Panc1 (cell line): Measurements from ENCODE around the gene TREML4. TPM values are rescaled to one million over a fixed set of nuclear protein-coding genes. Genes with fewer than 3 reads are reported as not detected.

ENCODE experiments used
- ATAC-seq: fragments of 200-7000 bp; cut with Tn5 transposase; 2 replicates; pipeline ENCODE4 v1.9.1; 2020; ENCODE audit warnings: mild to moderate bottlenecking, moderate library complexity
- BruUV-seq: library from RNA; stranded (reverse); fragments of 400-500 nt; replicated peaks from 2 replicates; lab custom pipeline; 2021; lab: Mats Ljungman, UMichigan
- CTCF ChIA-PET: fragments of 300-600 bp; sonication (Branson Sonifier 250); formaldehyde crosslinking; loops from one replicate; lab custom pipeline; 2022; ENCODE audit warnings: antibody characterized with exemption; lab: Charles Lee
- POLR2A ChIA-PET: fragments of 300-600 bp; sonication (Branson Sonifier 250); formaldehyde crosslinking; loops from one replicate; lab custom pipeline; 2022; ENCODE audit warnings: antibody characterized with exemption; lab: Charles Lee
- DNase-seq: peaks from one replicate; pipeline ENCODE4 v3.0.0-alpha.2; 2010; ENCODE audit warnings: low read depth, low spot score
- H3K27ac ChIP-seq: 2 replicates; pipeline ENCODE4 v1.5.1; 2011; ENCODE audit warnings: mild to moderate bottlenecking, low read length, inconsistent platforms
- H3K27me3 ChIP-seq: fragments of 200-500 bp; sonication (Bioruptor generic); 2 replicates; pipeline ENCODE4 v1.6.0; 2014; ENCODE audit warnings: low read length, inconsistent platforms; ENCODE audit not compliant: control insufficient read depth, insufficient read depth
- H3K36me3 ChIP-seq: fragments of 200-500 bp; sonication (Bioruptor generic); 2 replicates; pipeline ENCODE4 v1.5.1; 2014; ENCODE audit warnings: inconsistent platforms, mild to moderate bottlenecking, low read length, moderate library complexity; ENCODE audit not compliant: control insufficient read depth, insufficient read depth
- H3K4me1 ChIP-seq: 2 replicates; pipeline ENCODE4 v1.5.1; 2011; ENCODE audit warnings: inconsistent platforms, mild to moderate bottlenecking, low read length, moderate library complexity; ENCODE audit not compliant: control insufficient read depth, insufficient read depth
- H3K4me3 ChIP-seq, 2 experiments: 2 replicates each; pipeline ENCODE4 v1.5.1; 2011 to 2012; ENCODE audit warnings: low read depth in 2 of 2, low read length in 2 of 2, mild to moderate bottlenecking in 2 of 2, inconsistent platforms in 1 of 2, moderate library complexity in 1 of 2
- H3K9me3 ChIP-seq: fragments of 200-500 bp; sonication (Bioruptor generic); 2 replicates; pipeline ENCODE4 v1.5.1; 2014; ENCODE audit warnings: low read depth, mild to moderate bottlenecking, inconsistent platforms, low read length, moderate library complexity; ENCODE audit not compliant: control insufficient read depth, insufficient read depth
- CTCF ChIP-seq: fragments of 450-650 bp; IDR thresholded peaks from 2 replicates; pipeline ENCODE4 v1.5.1; 2017; ENCODE audit warnings: mild to moderate bottlenecking
- POLR2AphosphoS5 ChIP-seq: IDR thresholded peaks from 2 replicates; pipeline ENCODE4 v1.6.1; 2012; ENCODE audit warnings: mild to moderate bottlenecking, low read depth, low read length, moderate library complexity
- SIN3A ChIP-seq: IDR thresholded peaks from 2 replicates; pipeline ENCODE4 v1.6.1; 2012; ENCODE audit warnings: low read depth, mild to moderate bottlenecking, low read length, moderate library complexity, borderline replicate concordance; ENCODE audit not compliant: insufficient read depth
- TCF7L2 ChIP-seq: IDR thresholded peaks from 2 replicates; pipeline ENCODE4 v1.6.1; 2011; ENCODE audit warnings: mild to moderate bottlenecking, low read depth, low read length, inconsistent platforms
- in situ Hi-C: cut with HindIII; loops from 2 replicates; pipeline ENCODE4 v1.10.0; 2016; ENCODE audit warnings: low sequenced_read_pairs, low pct_unique_long_range_greater_than_20kb
- intact Hi-C: fragments of 100-400 bp; cut with micrococcal nuclease; formaldehyde crosslinking; loops from one replicate; pipeline ENCODE4 v1.10.0; 2022; ENCODE audit not compliant: unreplicated experiment
- total RNA-seq: library from RNA; stranded (reverse); gene quantifications from one replicate; pipeline ENCODE4 v1.2.1, GENCODE V29; 2021; ENCODE audit not compliant: unreplicated experiment
- TF ChIP-seq, protein P1 (sequence below), 2 experiments: IDR thresholded peaks; 2 replicates each; pipeline ENCODE4 v1.6.1; 2011 to 2012; ENCODE audit warnings: low read depth in 2 of 2, control low read depth in 1 of 2, low read length in 1 of 2, mild to moderate bottlenecking in 1 of 2, moderate library complexity in 1 of 2; ENCODE audit not compliant: insufficient read depth in 1 of 2

TREML4 gene
- total RNA-seq, 1 experiment from 2014 or later, result not detected

- Histone ChIP-seq H3K27me3 (peaks cover 11% of the 10 kb centered on the region), H3K4me3 (no peak overlapping the region), H3K9me3 (no peaks in the 10 kb centered on the region), H3K36me3 (no peaks in the 10 kb centered on the region), H3K4me1 (no peaks in the 10 kb centered on the region), H3K27ac (no peak overlapping the region)
- in situ Hi-C loops (no loop called here), intact Hi-C loops (no loop called here)
- POLR2A ChIA-PET, result no interaction called here
- TF ChIP-seq SIN3A (no peak), POLR2AphosphoS5 (no peak), TCF7L2 (no peak), CTCF (no peak)
- TF ChIP-seq, protein P1, sequence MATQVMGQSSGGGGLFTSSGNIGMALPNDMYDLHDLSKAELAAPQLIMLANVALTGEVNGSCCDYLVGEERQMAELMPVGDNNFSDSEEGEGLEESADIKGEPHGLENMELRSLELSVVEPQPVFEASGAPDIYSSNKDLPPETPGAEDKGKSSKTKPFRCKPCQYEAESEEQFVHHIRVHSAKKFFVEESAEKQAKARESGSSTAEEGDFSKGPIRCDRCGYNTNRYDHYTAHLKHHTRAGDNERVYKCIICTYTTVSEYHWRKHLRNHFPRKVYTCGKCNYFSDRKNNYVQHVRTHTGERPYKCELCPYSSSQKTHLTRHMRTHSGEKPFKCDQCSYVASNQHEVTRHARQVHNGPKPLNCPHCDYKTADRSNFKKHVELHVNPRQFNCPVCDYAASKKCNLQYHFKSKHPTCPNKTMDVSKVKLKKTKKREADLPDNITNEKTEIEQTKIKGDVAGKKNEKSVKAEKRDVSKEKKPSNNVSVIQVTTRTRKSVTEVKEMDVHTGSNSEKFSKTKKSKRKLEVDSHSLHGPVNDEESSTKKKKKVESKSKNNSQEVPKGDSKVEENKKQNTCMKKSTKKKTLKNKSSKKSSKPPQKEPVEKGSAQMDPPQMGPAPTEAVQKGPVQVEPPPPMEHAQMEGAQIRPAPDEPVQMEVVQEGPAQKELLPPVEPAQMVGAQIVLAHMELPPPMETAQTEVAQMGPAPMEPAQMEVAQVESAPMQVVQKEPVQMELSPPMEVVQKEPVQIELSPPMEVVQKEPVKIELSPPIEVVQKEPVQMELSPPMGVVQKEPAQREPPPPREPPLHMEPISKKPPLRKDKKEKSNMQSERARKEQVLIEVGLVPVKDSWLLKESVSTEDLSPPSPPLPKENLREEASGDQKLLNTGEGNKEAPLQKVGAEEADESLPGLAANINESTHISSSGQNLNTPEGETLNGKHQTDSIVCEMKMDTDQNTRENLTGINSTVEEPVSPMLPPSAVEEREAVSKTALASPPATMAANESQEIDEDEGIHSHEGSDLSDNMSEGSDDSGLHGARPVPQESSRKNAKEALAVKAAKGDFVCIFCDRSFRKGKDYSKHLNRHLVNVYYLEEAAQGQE (IDR thresholded peaks at IDR 0.05; ENCODE audit: insufficient read depth in 1 of 2, low read depth in 2 of 2, low read length in 1 of 2), result no peak
- CTCF ChIA-PET, result no interaction called here
- DNase-seq (no peak), ATAC-seq (no peak)
- no TSS peak for BruUV-seq
Measured at GRCh38 chr6:41283600-41283999, 55.5 kb downstream of the TREML4 start.

- TF ChIP-seq, protein P1 (IDR thresholded peaks at IDR 0.05; ENCODE audit: insufficient read depth in 1 of 2, low read depth in 2 of 2, low read length in 1 of 2), result no peak
- no peak for TF ChIP-seq CTCF
- no peak for TF ChIP-seq SIN3A
- TF ChIP-seq POLR2AphosphoS5, result no peak
- TF ChIP-seq TCF7L2, result no peak
- no TSS peak for BruUV-seq
- Histone ChIP-seq H3K27ac (no peak overlapping the region), H3K9me3 (no peaks in the 10 kb centered on the region), H3K27me3 (peaks cover 11% of the 10 kb centered on the region), H3K4me3 (no peak overlapping the region), H3K36me3 (no peaks in the 10 kb centered on the region), H3K4me1 (no peaks in the 10 kb centered on the region)
- in situ Hi-C loops (no loop called here), intact Hi-C loops (no loop called here)
- DNase-seq (no peak), ATAC-seq (no peak)
- POLR2A ChIA-PET, result no interaction called here
- CTCF ChIA-PET, result no interaction called here
Measured at GRCh38 chr6:41284726-41285125, 56.6 kb downstream of the TREML4 start.
